Measurements from ENCODE around the gene KIF26A. TPM values are rescaled to one million over a fixed set of nuclear protein-coding genes. Genes with fewer than 3 reads are reported as not detected.
A peak's percentile ranks its signal among the peaks of the same experiment; 100 is the strongest.

KIF26A gene
- total RNA-seq, 1 experiment from 2014 or later: 1.7 TPM

DNA sequence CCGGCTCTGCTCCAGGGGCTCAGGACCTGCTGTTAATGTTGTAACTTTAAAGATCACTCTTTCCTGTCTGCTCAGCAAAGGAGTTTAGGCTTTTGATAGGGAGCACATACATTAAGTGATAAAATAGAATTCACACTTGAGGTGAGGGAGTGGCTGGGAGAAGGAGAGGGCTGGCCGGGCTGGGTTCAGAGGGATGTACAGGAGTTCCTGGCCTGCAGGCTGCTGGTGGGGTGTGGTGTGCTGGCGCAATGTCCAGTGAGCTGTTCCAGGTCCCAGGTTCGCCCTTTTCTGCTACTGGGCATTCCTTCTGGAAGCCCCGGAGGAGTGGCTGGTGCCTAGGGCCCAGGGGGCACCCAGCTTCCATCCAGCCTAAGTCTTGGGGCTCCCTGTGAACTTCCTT is 17.8 kb downstream of the KIF26A start:
- DNase-seq (ENCODE audit: low read depth): no peak

DNA sequence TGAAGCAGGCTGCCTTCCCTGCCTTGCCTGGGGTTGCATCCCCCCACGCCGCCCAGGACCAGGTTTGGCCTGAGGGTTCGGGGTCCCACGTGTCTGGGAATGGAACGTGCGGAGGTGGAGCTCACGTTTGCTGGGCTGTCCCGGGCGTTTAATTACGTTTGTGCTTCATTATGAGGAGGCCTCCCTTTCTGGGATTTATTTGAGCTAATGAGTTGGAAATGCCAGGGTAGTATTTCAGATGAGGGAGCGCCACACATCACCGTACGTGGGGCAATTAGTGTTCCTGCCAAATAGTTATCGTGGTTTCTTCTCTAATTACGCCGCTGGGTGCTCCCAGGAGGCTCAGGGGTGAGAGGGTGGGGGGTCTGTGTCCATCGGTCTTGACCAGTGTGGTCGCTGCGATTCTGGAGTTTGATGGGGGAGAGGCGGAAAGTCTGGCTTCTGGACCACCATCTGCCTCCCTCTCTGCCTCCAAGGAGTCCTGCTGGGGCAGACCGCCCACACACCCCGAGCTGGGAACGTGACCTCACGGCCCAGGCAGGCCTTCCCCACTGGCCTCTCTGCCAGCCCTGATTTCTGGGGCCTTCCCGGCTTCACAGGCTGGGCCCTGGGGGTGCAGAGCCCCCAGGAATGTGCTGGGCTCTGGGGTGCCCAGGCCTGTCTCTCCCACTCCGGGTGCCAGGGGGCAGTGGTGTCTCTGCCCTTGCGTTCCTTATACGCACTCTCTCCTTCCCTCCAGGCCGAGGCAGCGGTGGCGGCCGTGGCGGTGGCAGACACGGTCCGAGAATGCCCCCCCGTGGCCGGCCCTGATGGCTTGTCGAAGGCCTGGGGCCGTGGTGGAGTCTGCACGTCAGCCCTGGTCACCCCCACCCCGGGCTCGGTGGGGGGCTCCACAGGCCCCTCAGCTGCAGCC is 18.9 kb downstream of the KIF26A start:
- DNase-seq (ENCODE audit: low read depth): peak; percentile 60

DNA sequence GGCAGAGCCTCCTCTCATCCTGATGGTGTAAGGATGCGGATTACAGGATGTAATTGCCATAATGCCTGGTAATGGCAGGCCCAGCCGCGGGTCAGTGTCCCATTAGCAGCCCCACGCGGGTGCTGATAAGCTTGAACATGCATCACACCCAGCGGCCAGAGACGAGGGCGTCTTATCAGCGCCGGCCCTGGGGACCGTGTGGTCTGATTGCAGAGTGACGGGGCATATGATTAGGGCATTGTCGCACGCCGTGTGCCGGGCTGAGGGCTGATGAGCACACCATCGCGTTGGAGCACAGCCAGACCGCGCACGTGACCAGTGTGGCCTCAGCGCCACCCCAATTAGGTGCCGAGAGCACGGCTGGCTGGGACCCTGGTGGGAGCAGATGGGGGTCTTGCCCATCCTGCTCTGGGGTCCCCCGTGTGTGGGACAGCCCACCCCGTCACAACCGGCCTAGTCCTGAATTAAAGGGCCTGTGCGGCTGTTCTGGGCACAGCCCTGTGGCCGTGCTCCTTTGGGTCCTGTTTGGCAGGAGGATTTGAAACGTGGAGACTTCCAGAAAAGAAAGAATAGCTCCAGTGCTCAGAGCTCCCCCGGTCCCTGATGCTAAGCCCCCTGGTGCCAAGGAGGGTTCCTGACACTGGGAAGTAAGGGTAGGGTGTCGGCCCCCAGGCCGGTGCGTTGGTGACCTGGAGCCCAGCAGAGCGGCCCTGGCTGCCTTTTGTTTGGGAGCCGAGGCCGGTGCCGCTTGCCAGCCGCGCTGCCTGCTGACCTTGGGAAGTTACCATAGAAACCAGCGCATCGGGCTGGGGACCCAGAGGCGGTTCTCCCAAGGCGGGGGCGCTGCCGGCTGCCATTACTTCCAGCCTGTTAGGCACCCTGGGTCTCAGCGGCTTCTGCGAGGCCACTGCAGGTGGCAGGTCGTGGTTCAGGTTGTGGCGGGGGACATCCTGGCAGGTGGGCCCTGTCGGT is 20.7 kb downstream of the KIF26A start:
- DNase-seq (ENCODE audit: low read depth): peak; percentile 29

DNA sequence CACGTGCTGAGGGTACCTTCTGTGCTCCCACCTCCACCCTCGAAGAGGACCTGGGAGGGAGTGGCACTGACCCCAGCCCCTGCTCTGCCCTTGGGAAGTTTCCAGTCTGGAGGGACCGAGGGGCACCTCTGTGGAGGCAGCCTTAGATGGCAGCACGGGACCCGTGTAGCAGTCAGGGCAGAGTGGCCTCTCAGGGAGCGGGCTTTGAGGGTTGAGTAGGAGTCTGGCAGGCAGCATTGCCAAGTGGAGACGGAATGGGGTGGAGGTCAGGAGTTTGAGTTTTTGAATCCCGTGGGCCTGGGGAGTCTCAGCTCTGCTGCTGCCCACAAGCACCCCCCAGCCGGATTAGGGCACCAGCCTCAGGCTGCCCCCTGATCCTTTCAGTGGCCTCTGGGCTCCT is 21.6 kb downstream of the KIF26A start:
- no peak for DNase-seq (ENCODE audit: low read depth)

DNA sequence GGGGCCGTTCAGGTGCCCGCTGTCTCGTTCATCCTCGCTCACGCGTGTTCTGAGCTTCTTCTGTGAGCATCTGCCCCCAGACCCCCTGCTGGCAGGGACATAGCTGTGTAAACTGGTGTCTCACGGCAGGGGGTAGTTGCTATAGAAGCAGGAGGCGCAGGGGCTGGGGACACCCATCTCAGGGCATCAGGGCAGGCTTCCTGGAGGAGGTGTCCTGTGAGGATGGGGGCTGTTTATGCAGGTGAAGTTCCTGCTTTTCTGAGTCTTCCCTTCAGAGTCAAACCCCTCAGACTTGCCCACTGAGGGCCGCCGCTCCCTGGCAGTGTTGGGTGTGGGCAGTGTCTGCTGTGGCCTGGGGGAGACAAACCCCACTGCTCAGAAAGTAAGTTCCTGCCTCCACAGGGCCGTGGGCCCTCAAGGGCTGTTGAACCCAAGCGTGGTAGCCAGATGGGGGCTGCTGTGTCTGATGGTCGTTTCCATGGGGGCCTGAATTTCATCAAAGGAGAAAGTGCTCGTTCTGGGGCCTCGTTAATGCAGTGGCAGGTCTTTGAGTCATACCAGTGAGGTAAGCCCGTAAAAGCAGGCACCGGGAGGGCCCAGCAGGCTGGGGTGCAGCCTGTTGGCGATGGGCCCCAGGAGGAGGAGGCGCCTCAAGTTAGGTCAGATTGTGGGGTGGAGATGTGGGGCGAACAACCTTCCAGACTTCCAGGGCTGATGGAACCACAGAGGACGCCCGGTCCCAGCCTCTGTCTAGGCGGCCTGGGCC is 23.4 kb downstream of the KIF26A start:
- peak; percentile 32 for DNase-seq (ENCODE audit: low read depth)

DNA sequence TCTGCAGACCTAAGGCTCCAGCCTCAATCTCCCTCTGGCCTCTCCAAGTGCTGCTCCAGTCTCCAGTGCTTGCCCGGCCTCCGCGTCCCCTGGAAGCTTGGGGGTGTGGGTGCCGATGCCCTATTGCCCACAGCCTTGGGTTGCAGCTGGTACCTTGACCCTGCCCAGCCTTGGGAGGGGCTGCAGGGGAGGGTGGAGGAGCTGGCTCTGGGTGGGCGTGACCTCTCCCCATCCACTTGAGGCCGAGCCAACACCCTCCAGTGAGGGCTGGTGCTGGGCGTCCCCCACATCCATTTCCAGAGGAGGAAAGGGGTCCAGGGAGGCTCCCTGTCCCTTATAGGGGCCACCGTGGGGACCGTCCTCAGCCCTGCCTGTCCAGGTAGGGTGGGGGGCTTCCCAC is 24.1 kb downstream of the KIF26A start:
- DNase-seq (ENCODE audit: low read depth): no peak

DNA sequence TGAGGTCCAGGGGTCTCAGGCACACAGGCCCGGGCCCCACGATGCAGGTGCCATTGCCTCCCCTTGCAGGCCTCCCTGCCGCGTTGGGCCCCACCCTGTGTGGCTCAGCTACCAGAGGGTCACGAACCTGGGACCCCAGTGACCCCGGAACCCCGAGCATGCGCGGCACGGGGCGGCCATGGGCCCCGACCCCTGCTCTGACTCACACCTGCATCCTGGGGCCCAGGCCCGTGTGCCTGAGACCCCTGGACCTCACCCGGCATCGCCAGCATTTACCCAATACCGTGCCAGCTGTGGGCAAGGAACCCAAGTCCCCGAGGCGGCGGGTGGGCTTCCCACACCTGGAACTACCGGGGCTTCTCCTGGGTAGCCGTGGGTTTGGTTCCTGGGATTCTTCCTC is 25.2 kb downstream of the KIF26A start:
- no peak for DNase-seq (ENCODE audit: low read depth)

DNA sequence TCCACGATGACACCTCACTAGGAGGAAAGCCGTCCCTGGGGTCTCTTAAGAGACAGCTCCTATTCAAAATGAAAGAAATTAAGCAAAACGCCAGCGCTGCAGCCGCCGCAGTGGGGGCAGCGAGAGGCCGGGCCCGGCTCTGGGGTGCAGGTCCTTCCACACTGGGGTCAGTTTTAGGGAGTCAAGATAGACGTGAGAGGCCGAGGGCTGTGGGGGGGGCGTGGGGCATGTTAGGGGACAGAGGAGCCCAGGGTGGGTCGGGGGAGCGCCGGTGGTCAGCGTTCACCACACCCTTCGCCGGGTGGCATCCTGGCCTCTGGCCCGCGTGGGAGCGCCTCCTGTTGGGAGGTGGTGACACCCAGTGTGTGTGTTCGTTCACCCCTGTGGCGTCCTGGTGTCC is 25.7 kb downstream of the KIF26A start:
- no peak for DNase-seq (ENCODE audit: low read depth)

DNA sequence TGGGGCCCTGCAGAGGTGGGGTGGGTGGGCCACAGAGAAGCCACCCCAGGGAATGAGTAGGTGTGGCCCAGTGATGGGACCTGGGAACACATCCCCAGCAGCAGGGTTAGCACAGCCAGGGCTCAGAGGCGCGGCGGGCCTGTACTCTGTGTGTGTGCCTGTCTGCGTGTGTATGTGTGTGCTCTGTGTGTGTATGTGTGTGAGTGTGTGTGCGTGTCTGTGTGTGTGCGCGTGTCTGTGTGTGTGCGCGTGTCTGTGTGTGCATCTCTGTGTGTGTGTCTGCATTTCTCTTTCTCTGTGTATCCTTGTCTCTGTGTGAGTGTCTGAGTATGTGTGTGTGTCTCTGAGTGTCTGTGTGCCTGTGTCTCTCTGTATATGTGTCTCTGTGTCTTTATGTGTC is 26.1 kb downstream of the KIF26A start:
- no peak for DNase-seq (ENCODE audit: low read depth)

DNA sequence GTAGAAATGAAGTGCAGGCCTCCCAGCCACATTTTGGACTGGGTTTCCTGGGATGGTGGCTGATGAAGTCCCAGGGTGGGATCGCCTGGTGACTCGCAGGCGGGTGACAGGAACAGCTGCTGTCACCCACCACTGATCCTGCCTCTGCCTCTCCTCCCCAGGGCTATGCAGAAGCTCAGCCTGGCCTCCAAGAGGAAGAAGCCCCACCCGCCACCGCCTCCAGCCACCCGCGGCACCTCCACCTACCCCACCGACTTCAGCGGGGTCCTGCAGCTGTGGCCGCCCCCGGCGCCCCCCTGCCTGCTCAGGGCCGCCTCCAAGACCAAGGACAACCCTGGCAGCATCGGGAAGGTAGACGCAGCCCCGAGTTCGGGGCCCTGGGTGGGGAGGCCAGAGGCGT is 28.3 kb downstream of the KIF26A start:
- DNase-seq (ENCODE audit: low read depth): no peak

DNA sequence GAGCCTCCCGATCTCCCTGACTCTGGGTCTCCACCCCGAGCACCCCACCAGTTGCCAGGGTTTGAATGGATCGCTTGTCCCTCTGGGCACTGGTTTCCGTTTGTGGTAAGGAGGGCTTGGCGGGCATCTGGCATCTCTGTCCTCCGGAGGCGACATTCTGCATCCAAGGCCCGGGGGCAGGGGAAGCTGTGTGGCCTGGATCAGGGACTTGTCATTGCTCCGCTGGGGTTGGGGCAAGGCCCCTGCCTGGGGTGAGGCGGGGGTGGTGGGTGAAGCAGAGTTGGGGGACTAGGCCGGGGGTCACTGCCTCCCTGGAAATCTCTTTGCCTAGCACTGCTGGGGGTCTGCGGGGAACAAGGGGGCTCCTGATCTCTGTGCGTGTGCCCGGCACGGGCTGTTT is 30.2 kb downstream of the KIF26A start:
- no peak for DNase-seq (ENCODE audit: low read depth)

DNA sequence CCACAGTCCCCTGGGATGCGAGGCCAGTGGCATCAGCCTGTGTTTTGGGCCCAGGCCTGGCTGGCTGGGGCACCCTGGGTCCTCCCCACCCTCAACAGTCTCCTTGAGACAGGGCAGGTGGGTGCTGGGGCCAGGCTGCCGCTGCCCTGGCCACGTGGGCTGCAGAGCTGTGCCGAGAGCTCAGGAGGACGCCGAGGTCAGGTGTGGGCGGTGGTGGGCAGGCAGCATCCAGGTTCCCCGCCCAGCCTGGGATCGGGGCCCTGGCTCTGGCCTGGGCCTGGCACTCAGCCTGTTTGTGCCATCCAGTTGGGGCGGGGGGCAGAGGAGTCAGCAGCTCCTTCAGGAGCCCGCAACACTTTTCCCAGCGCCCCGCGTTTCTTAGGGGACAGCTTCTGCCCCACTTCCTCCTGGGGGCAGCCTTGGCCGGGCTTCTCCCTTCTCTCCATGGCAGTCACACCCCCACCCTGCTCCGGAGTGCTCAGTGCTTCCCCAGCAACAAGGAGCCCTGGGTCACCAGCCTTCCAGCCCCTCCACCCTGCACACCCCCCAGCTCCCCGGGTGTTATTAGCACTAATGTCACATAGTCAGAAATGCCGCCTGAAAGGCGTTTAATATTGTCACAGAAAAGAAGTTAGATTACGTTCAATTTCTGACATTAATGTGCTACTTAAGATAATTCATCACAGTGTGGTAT is 30.8 kb downstream of the KIF26A start:
- DNase-seq (ENCODE audit: low read depth): no peak

DNA sequence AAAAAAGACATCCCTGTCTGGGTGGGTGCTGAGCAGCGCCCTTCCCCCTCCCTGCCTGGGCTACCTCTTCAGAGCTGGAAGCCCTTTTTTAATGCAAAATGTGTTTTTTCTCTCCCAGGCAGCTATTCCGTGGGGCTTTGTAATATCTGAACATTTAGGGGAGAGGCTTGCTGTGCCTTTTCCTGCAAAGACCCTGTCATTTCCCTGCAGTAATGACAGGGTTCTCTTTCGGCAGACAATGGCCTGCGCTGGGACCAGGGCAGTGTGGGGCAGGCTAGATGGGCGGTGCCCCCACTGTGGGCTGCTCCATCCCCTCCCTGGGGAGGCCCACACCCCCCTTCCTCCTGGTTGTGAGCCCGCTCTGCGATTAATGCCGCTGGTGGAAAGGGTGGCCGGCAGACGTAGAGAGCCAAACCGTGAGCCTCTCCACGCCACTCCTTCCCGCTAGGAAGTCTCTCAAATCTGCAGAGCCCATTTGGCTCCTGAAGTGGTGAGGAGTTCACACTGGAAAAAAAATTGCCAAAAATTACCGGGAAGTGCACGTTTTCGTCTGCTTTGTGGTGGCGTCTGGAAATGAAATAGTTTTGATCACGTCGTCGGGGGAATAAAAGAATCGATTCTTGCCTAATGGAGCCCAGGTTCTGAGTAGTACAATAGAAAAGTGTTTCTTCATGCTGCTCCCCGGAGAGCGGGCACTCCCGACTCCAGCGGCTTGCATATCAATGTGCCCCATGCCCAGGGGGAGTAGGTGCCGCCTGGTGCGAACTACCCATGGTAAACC is 31.5 kb downstream of the KIF26A start:
- no peak for DNase-seq (ENCODE audit: low read depth)

DNA sequence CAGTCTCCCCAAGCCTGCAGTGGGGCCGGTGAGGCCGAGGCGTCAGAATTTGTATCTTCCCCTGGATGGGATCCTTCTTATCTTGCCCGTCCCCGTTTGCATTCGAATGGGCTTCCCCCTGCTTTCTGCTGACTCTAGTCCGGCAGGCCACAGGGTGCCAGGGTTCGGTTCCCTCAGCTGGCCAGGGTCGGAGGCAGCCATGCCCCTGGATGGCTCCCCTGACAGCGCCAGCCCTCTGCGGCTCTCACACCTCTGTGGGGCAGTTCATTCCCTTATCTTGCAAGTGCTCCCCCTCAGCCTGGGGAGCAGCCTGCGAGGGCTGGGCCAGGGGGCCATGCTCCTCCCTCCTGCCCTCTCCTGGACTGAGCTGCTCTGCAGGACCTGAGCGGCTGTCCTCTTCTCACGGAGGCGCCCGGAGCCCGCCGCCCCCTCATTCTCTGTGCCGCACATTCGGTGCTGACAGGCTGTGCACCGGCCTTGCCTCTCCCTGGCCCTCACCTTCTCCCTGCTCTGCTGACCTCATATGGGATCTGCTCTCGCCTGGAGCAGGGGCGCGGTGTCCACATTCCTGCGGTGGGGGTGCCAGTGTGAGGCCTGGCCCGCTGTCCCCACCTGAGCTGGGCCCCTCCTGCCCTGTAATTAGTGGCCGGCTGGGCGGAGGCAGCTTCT is 32.8 kb downstream of the KIF26A start:
- DNase-seq (ENCODE audit: low read depth): no peak

DNA sequence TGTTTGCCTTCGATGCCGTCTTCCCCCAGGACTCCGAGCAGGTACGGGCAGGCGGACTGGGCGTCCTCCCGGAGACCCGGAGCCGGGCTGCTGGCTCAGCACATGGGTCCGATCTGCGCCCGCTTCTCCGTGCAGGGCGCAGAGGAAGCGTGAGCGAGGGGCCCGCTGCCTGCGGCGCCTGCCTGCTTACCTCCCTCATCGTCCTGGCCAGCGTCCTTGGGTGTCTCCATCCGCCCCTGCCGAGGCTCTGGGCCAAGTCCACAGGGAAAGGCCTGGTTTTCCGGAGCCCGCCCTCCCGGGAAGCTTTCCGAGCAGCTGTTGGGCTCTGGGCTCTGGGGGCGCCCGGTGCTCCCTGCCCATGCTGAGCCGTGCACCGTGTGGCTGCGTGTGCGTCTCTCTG is 33.5 kb downstream of the KIF26A start:
- peak; percentile 57 for DNase-seq (ENCODE audit: low read depth)

DNA sequence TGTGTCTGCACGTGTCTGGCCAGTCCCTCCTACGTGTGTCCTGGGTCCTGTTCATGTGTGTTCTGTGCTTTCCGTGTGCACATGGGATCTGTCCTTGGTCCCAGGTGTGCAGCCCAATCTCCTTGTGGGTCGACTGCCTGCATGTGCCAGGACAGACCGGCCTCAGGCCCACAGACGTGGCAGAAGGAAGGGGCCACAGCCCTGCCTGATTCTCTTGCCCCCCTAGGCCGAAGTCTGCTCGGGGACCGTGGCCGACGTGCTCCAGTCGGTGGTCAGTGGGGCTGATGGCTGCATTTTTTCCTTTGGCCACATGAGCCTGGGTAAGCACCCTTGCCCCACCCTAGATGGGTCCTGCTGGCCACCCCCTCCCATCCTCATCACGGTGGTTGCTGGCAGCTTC is 34.0 kb downstream of the KIF26A start:
- DNase-seq (ENCODE audit: low read depth): no peak

DNA sequence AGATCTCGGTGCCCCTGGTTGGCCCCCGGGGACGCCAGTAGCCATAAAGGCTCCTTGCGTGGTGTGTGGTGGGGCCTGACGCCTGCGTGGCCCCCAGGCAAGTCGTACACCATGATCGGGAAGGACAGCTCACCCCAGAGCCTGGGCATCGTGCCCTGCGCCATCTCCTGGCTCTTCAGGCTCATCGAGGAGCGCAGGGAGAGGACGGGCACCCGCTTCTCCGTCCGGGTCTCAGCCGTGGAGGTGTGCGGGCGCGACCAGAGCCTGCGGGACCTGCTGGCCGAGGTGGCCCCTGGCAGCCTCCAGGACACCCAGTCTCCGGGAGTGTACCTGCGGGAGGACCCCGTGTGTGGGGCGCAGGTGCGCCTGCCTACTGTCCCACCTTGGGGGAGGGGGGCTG is 34.5 kb downstream of the KIF26A start:
- DNase-seq (ENCODE audit: low read depth): no peak

DNA sequence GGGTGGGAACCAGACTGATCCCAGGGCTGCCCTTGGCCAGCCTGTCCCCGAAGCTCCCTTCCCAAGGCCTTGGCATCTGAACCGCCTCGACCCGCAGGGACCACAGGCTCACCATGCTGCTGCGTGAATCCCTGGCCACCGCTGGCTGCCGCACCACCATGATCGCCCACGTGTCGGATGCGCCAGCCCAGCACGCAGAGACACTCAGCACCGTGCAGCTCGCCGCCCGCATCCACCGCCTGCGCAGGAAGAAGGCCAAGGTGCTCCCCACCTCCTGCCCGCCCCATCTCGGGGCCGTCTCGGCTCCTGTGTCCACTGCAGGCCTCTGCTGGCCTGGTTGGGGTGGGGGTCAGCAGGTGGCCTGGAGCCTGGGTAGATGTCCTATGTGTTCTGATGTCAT is 35.7 kb downstream of the KIF26A start:
- DNase-seq (ENCODE audit: low read depth): no peak

DNA sequence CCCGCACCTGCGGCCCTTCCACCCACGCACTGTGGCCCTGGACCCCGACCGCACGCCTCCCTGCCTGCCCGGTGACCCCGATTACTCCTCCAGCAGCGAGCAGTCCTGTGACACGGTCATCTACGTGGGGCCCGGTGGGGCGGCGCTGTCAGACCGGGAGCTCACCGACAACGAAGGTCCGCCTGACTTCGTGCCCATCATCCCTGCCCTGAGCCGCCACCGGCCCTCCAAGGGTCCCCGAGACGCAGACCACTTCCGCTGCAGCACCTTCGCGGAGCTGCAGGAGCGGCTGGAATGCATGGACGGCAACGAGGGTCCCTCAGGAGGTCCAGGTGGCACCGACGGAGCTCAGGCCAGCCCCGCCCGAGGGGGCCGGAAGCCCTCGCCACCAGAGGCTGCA is 36.7 kb downstream of the KIF26A start:
- DNase-seq (ENCODE audit: low read depth): no peak

DNA sequence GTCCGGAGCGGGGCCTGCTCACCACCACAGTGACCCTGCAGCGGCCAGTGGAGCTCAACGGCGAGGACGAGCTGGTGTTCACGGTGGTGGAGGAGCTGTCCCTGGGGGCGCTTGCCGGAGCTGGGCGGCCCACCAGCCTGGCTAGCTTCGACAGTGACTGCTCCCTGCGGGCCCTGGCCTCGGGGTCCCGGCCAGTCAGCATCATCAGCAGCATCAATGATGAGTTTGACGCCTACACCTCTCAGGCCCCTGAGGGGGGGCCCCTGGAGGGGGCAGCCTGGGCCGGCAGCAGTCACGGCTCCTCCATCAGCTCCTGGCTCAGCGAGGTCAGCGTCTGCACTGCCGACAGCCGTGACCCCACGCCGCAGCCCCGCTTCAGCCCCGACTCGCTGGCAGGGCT is 37.4 kb downstream of the KIF26A start:
- no peak for DNase-seq (ENCODE audit: low read depth)
